NCI-H1930 (cell line): Measurements from ENCODE around the gene ABCC9.

Source experiments
- DNase-seq, 2 experiments: peaks; one replicate each; lab custom pipeline; 2025; lab: John Stamatoyannopoulos, UW

The ABCC9 gene

GRCh38 chr12:21940549-21941505 is at the start of gene ABCC9:
ABCC9 (minus strand) TSS chr12:21941426; CDS start chr12:21936674, 4,752 bp downstream.
- DNase-seq = peak in 1 of 2 experiments; percentile 25

GRCh38 chr12:21989819-21990412 is 48.7 kb upstream of the ABCC9 start:
- no peak for DNase-seq

GRCh38 chr12:21988619-21989018 is 47.4 kb upstream of the ABCC9 start:
- no peak for DNase-seq

- DNase-seq = no peak
Observed at GRCh38 chr12:21987755-21988154, 46.5 kb upstream of the ABCC9 start.

- DNase-seq = no peak
Observed at GRCh38 chr12:21985155-21985554, 43.9 kb upstream of the ABCC9 start.

GRCh38 chr12:21984375-21984774 is 43.1 kb upstream of the ABCC9 start:
- DNase-seq = no peak

- no peak for DNase-seq
Observed at GRCh38 chr12:21983095-21983494, 41.9 kb upstream of the ABCC9 start.

- DNase-seq = no peak
Observed at GRCh38 chr12:21980544-21980943, 39.3 kb upstream of the ABCC9 start.

GRCh38 chr12:21975293-21975692 is 34.1 kb upstream of the ABCC9 start:
- no peak for DNase-seq

GRCh38 chr12:21973221-21973620 is 32.0 kb upstream of the ABCC9 start:
- DNase-seq = no peak

GRCh38 chr12:21972055-21972454 is 30.8 kb upstream of the ABCC9 start:
- no peak for DNase-seq

GRCh38 chr12:21971344-21971743 is 30.1 kb upstream of the ABCC9 start:
- no peak for DNase-seq

GRCh38 chr12:21962821-21963220 is 21.6 kb upstream of the ABCC9 start:
- no peak for DNase-seq

GRCh38 chr12:21962236-21962635 is 21.0 kb upstream of the ABCC9 start:
- no peak for DNase-seq

- DNase-seq = no peak
Observed at GRCh38 chr12:21950649-21951048, 9.4 kb upstream of the ABCC9 start.

- no peak for DNase-seq
Observed at GRCh38 chr12:21949036-21949435, 7.8 kb upstream of the ABCC9 start.

GRCh38 chr12:21946983-21947382 is 5.8 kb upstream of the ABCC9 start:
- DNase-seq = no peak

- DNase-seq = no peak
Observed at GRCh38 chr12:21945002-21945401, 3.8 kb upstream of the ABCC9 start.

- no peak for DNase-seq
Observed at GRCh38 chr12:21942377-21942703, 1.1 kb upstream of the ABCC9 start.

GRCh38 chr12:21941506-21942376 is 515 bp upstream of the ABCC9 start:
- DNase-seq = no peak

GRCh38 chr12:21939435-21939834 is 1.8 kb downstream of the ABCC9 start:
- no peak for DNase-seq

GRCh38 chr12:21938879-21939278 is 2.3 kb downstream of the ABCC9 start:
- DNase-seq = no peak

- no peak for DNase-seq
Observed at GRCh38 chr12:21934173-21934572, 7.1 kb downstream of the ABCC9 start.
